Stomach (tissue), 4 donors: Measurements from ENCODE around the gene COL4A2.

ENCODE experiments used
- EP300 ChIP-seq: sonication (generic); formaldehyde crosslinking; IDR thresholded peaks from one replicate; pipeline ENCODE4 v1.6.1; 2017; ENCODE audit warnings: antibody characterized with exemption
- POLR2A ChIP-seq, 4 donors: fragments of 450-650 bp; IDR thresholded peaks; one replicate each; pipeline ENCODE4 v1.6.1; 2016; ENCODE audit warnings: antibody characterized with exemption in 4 of 4, control low read depth in 2 of 4, mild to moderate bottlenecking in 1 of 4, moderate library complexity in 1 of 4
- POLR2AphosphoS5 ChIP-seq, 3 donors: sonication (generic); formaldehyde crosslinking; IDR thresholded peaks; one replicate each; pipeline ENCODE4 v1.6.1; 2016; ENCODE audit warnings: antibody characterized with exemption in 3 of 3
- TF ChIP-seq, protein P1 (sequence below), 7 experiments: fragments of 450-650 bp in 4 of 7; fragments of 200-600 bp in 3 of 7; sonication (generic) in 3 of 7; IDR thresholded peaks; one replicate each; pipeline ENCODE4 v1.5.1; 2016 to 2019; ENCODE audit warnings: antibody characterized with exemption in 7 of 7, control low read depth in 2 of 7, mild to moderate bottlenecking in 1 of 7

DNA sequence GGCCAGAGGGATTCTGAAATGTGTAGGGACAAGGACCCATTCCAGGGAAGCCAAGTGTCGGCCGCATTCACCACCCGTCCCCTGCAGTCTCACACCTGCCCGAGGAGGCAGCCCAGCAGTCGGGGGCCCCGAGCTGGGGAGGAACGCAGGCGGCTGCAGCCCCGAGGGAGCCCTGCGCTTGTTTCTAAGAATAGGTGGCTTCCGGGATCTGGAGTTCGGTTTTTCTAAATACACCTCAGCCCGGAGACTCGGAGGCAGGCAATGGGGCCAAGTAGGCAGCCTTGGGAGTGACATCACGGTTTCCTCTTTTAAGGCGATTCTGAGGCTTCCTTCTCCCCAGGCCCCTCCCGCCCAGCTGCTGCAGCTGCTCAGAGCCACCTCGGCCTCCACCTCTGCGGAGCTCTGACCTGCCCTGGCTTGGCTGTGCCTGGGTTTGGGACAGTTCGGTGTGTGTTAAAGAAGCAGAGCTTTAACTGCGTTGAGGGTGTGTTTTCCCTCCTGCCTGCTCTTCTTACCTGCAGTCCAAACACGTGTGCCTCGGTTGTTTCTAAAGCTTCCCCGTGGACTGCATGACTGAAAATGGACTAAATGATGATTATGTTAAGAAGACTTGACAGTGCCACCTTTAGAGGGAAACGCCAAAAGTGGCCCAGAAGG lies 80.5 kb downstream of the COL4A2 start:
- TF ChIP-seq POLR2A (IDR thresholded peaks at IDR 0.05) (no peak), POLR2AphosphoS5 (IDR thresholded peaks at IDR 0.05) (no peak), EP300 (no peak)
- TF ChIP-seq, protein P1, sequence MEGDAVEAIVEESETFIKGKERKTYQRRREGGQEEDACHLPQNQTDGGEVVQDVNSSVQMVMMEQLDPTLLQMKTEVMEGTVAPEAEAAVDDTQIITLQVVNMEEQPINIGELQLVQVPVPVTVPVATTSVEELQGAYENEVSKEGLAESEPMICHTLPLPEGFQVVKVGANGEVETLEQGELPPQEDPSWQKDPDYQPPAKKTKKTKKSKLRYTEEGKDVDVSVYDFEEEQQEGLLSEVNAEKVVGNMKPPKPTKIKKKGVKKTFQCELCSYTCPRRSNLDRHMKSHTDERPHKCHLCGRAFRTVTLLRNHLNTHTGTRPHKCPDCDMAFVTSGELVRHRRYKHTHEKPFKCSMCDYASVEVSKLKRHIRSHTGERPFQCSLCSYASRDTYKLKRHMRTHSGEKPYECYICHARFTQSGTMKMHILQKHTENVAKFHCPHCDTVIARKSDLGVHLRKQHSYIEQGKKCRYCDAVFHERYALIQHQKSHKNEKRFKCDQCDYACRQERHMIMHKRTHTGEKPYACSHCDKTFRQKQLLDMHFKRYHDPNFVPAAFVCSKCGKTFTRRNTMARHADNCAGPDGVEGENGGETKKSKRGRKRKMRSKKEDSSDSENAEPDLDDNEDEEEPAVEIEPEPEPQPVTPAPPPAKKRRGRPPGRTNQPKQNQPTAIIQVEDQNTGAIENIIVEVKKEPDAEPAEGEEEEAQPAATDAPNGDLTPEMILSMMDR (IDR thresholded peaks at IDR 0.05): no peak
